ENCODE results near the gene PTPN4. TPM values are rescaled to one million over a fixed set of nuclear protein-coding genes. Genes with fewer than 3 reads are reported as not detected.

PTPN4 gene
- total RNA-seq, 2 experiments from 2014 or later, result 28.4 to 29.8 TPM

GRCh38 chr2:119753930-119754321, 5.8 kb upstream of the PTPN4 start:
- H3K36me3 Mint-ChIP-seq (ENCODE audit: low read depth), result no peaks in the 10 kb centered on the region
- no peaks in the 10 kb centered on the region for H3K27me3 Mint-ChIP-seq (ENCODE audit: low read depth)
- no peak overlapping the region for H3K27ac Mint-ChIP-seq
- no peak for DNase-seq
- intact Hi-C loops (cut with micrococcal nuclease), result loop anchor here (1.0 to 10.0 kb wide), 7 partner anchors 69 to 1891 kb away; partner anchors contain the start of gene CLASP1
- CTCF ChIA-PET, result interaction anchor here (0.7 to 7.4 kb wide), 14 partner anchors 11 to 422 kb away, joined by 3 to 59 read pairs (median 6); no protein-coding TSS in a partner anchor
- no peaks in the 10 kb centered on the region for H3K9me3 Mint-ChIP-seq
- H3K4me1 Mint-ChIP-seq (ENCODE audit: low read depth), result peaks cover 20% of the 10 kb centered on the region
- no peak overlapping the region for H3K4me3 Mint-ChIP-seq

- no peaks in the 10 kb centered on the region for H3K27me3 Mint-ChIP-seq (ENCODE audit: low read depth)
- CTCF ChIA-PET, result interaction anchor here (1.2 to 7.4 kb wide), 4 partner anchors 53 to 421 kb away, joined by 5 to 59 read pairs (median 7); no protein-coding TSS in a partner anchor
- H3K4me1 Mint-ChIP-seq (ENCODE audit: low read depth), result peaks cover 22% of the 10 kb centered on the region
- no peak overlapping the region for H3K27ac Mint-ChIP-seq
- no peak for DNase-seq
- intact Hi-C loops (cut with micrococcal nuclease), result loop anchor here (10.0 kb wide), 1 partner anchor 1889 kb away; the partner anchor contains the start of gene CLASP1
- no peak overlapping the region for H3K4me3 Mint-ChIP-seq
- H3K36me3 Mint-ChIP-seq (ENCODE audit: low read depth), result no peaks in the 10 kb centered on the region
- H3K9me3 Mint-ChIP-seq, result no peaks in the 10 kb centered on the region
These were observed 3.8 kb upstream of the PTPN4 start for GRCh38 chr2:119755906-119756305.

- Mint-ChIP-seq H3K27ac (no peak overlapping the region), H3K4me3 (no peak overlapping the region), H3K9me3 (no peaks in the 10 kb centered on the region), H3K4me1 (ENCODE audit: low read depth) (peaks cover 23% of the 10 kb centered on the region), H3K36me3 (ENCODE audit: low read depth) (no peaks in the 10 kb centered on the region), H3K27me3 (ENCODE audit: low read depth) (no peaks in the 10 kb centered on the region)
- intact Hi-C loops (cut with micrococcal nuclease), result loop anchor here (10.0 kb wide), 1 partner anchor 1888 kb away; the partner anchor contains the start of gene CLASP1
- CTCF ChIA-PET, result interaction anchor here (0.7 to 7.4 kb wide), 7 partner anchors 12 to 420 kb away, joined by 3 to 59 read pairs (median 3); no protein-coding TSS in a partner anchor
- DNase-seq, result peak; percentile 53
These were observed 2.9 kb upstream of the PTPN4 start for GRCh38 chr2:119756837-119757236.

GRCh38 chr2:119758881-119759450, 756 bp upstream of the PTPN4 start:
- peak overlapping the region; percentile 86 for H3K4me3 Mint-ChIP-seq
- intact Hi-C loops (cut with micrococcal nuclease), result loop anchor here (1.0 to 10.0 kb wide), 11 partner anchors 62 to 1886 kb away; partner anchors contain the start of genes C2orf76, CLASP1, DBI and EPB41L5
- H3K27me3 Mint-ChIP-seq (ENCODE audit: low read depth), result no peaks in the 10 kb centered on the region
- DNase-seq, result no peak
- H3K4me1 Mint-ChIP-seq (ENCODE audit: low read depth), result peaks cover 30% of the 10 kb centered on the region
- no peaks in the 10 kb centered on the region for H3K36me3 Mint-ChIP-seq (ENCODE audit: low read depth)
- CTCF ChIA-PET, result interaction anchor here (0.9 to 7.4 kb wide), 4 partner anchors 68 to 418 kb away, joined by 3 to 59 read pairs (median 3); no protein-coding TSS in a partner anchor
- peak overlapping the region; percentile 90 for H3K27ac Mint-ChIP-seq
- H3K9me3 Mint-ChIP-seq, result no peaks in the 10 kb centered on the region

- Mint-ChIP-seq H3K4me3 (peak overlapping the region; percentile 74), H3K36me3 (ENCODE audit: low read depth) (no peaks in the 10 kb centered on the region), H3K9me3 (no peaks in the 10 kb centered on the region), H3K27me3 (ENCODE audit: low read depth) (no peaks in the 10 kb centered on the region), H3K27ac (peak overlapping the region; percentile 64), H3K4me1 (ENCODE audit: low read depth) (peaks cover 41% of the 10 kb centered on the region)
- DNase-seq, result peak; percentile 43
- intact Hi-C loops (cut with micrococcal nuclease), result no loop called here
- CTCF ChIA-PET, result interaction anchor here (0.6 to 1.5 kb wide), 6 partner anchors 63 to 553 kb away, joined by 3 to 7 read pairs (median 3); no protein-coding TSS in a partner anchor
These were observed 674 bp downstream of the PTPN4 start for GRCh38 chr2:119760237-119760955.

- Mint-ChIP-seq H3K4me1 (ENCODE audit: low read depth) (peaks cover 45% of the 10 kb centered on the region), H3K4me3 (peak overlapping the region; percentile 74), H3K9me3 (peaks cover 2% of the 10 kb centered on the region), H3K36me3 (ENCODE audit: low read depth) (peaks cover 4% of the 10 kb centered on the region), H3K27ac (peak overlapping the region; percentile 64), H3K27me3 (ENCODE audit: low read depth) (no peaks in the 10 kb centered on the region)
- CTCF ChIA-PET, result interaction anchor here (0.6 to 1.5 kb wide), 5 partner anchors 62 to 552 kb away, joined by 3 to 7 read pairs (median 3); no protein-coding TSS in a partner anchor
- intact Hi-C loops (cut with micrococcal nuclease), result loop anchor here (1.0 kb wide), 1 partner anchor 8 kb away; no protein-coding TSS in a partner anchor
- peak; percentile 15 for DNase-seq
These were observed 1.2 kb downstream of the PTPN4 start for GRCh38 chr2:119760956-119761275.

- peaks cover 2% of the 10 kb centered on the region for H3K9me3 Mint-ChIP-seq
- intact Hi-C loops (cut with micrococcal nuclease), result no loop called here
- DNase-seq, result no peak
- no peaks in the 10 kb centered on the region for H3K27me3 Mint-ChIP-seq (ENCODE audit: low read depth)
- peaks cover 4% of the 10 kb centered on the region for H3K36me3 Mint-ChIP-seq (ENCODE audit: low read depth)
- H3K4me3 Mint-ChIP-seq, result no peak overlapping the region
- CTCF ChIA-PET, result interaction anchor here (0.7 kb wide), 1 partner anchor 500 kb away, joined by 3 read pairs; no protein-coding TSS in a partner anchor
- peaks cover 33% of the 10 kb centered on the region for H3K4me1 Mint-ChIP-seq (ENCODE audit: low read depth)
- no peak overlapping the region for H3K27ac Mint-ChIP-seq
These were observed 5.1 kb downstream of the PTPN4 start for GRCh38 chr2:119764832-119765231.

GRCh38 chr2:119765433-119766002, 5.8 kb downstream of the PTPN4 start:
- H3K9me3 Mint-ChIP-seq, result peaks cover 2% of the 10 kb centered on the region
- intact Hi-C loops (cut with micrococcal nuclease), result no loop called here
- peaks cover 4% of the 10 kb centered on the region for H3K36me3 Mint-ChIP-seq (ENCODE audit: low read depth)
- peaks cover 33% of the 10 kb centered on the region for H3K4me1 Mint-ChIP-seq (ENCODE audit: low read depth)
- CTCF ChIA-PET, result interaction anchor here (0.5 to 0.6 kb wide), 3 partner anchors 61 to 256 kb away, joined by 3 read pairs; no protein-coding TSS in a partner anchor
- no peak overlapping the region for H3K27ac Mint-ChIP-seq
- H3K4me3 Mint-ChIP-seq, result no peak overlapping the region
- no peak for DNase-seq
- no peaks in the 10 kb centered on the region for H3K27me3 Mint-ChIP-seq (ENCODE audit: low read depth)

- no peak for DNase-seq
- H3K27me3 Mint-ChIP-seq (ENCODE audit: low read depth), result no peaks in the 10 kb centered on the region
- H3K27ac Mint-ChIP-seq, result no peak overlapping the region
- intact Hi-C loops (cut with micrococcal nuclease), result no loop called here
- peaks cover 4% of the 10 kb centered on the region for H3K36me3 Mint-ChIP-seq (ENCODE audit: low read depth)
- peaks cover 40% of the 10 kb centered on the region for H3K4me1 Mint-ChIP-seq (ENCODE audit: low read depth)
- peaks cover 2% of the 10 kb centered on the region for H3K9me3 Mint-ChIP-seq
- CTCF ChIA-PET, result no interaction called here
- no peak overlapping the region for H3K4me3 Mint-ChIP-seq
These were observed 7.2 kb downstream of the PTPN4 start for GRCh38 chr2:119766944-119767343.

GRCh38 chr2:119768742-119769141, 9.0 kb downstream of the PTPN4 start:
- Mint-ChIP-seq H3K27ac (no peak overlapping the region), H3K27me3 (ENCODE audit: low read depth) (no peaks in the 10 kb centered on the region), H3K4me3 (no peak overlapping the region), H3K36me3 (ENCODE audit: low read depth) (peaks cover 4% of the 10 kb centered on the region), H3K4me1 (ENCODE audit: low read depth) (peaks cover 39% of the 10 kb centered on the region), H3K9me3 (peaks cover 2% of the 10 kb centered on the region)
- intact Hi-C loops (cut with micrococcal nuclease), result loop anchor here (1.0 kb wide), 1 partner anchor 7 kb away; no protein-coding TSS in a partner anchor
- CTCF ChIA-PET, result interaction anchor here (0.6 to 1.6 kb wide), 5 partner anchors 10 to 408 kb away, joined by 3 to 10 read pairs (median 3); no protein-coding TSS in a partner anchor
- DNase-seq, result no peak

- Mint-ChIP-seq H3K27me3 (ENCODE audit: low read depth) (no peaks in the 10 kb centered on the region), H3K36me3 (ENCODE audit: low read depth) (peaks cover 4% of the 10 kb centered on the region), H3K4me3 (no peak overlapping the region)
These were observed 9.9 kb downstream of the PTPN4 start for GRCh38 chr2:119769645-119770044.

GRCh38 chr2:119771331-119771730, 11.6 kb downstream of the PTPN4 start:
- no peak for DNase-seq
- H3K27ac Mint-ChIP-seq, result no peak overlapping the region
- H3K27me3 Mint-ChIP-seq (ENCODE audit: low read depth), result no peaks in the 10 kb centered on the region
- H3K4me3 Mint-ChIP-seq, result no peak overlapping the region
- CTCF ChIA-PET, result interaction anchor here (1.9 kb wide), 1 partner anchor 55 kb away, joined by 5 read pairs; no protein-coding TSS in a partner anchor
- intact Hi-C loops (cut with micrococcal nuclease), result no loop called here
- no peaks in the 10 kb centered on the region for H3K36me3 Mint-ChIP-seq (ENCODE audit: low read depth)
- peaks cover 38% of the 10 kb centered on the region for H3K4me1 Mint-ChIP-seq (ENCODE audit: low read depth)
- no peaks in the 10 kb centered on the region for H3K9me3 Mint-ChIP-seq

More at GRCh38 chr2:119769645-119770044, 9.9 kb downstream of the PTPN4 start:
- intact Hi-C loops (cut with micrococcal nuclease), result loop anchor here (1.0 kb wide), 1 partner anchor 8 kb away; no protein-coding TSS in a partner anchor
- CTCF ChIA-PET, result interaction anchor here (0.9 to 1.6 kb wide), 4 partner anchors 9 to 407 kb away, joined by 3 to 10 read pairs (median 4); no protein-coding TSS in a partner anchor
- Mint-ChIP-seq H3K4me1 (ENCODE audit: low read depth) (peaks cover 40% of the 10 kb centered on the region), H3K9me3 (peaks cover 2% of the 10 kb centered on the region), H3K27ac (no peak overlapping the region)
- no peak for DNase-seq

Data from activated naive CD4-positive, alpha-beta T cell treated with anti-CD3 and anti-CD28 coated beads for 36 hours (primary cell).